Measurements from ENCODE around the gene DMAC2.

- TF ChIP-seq, protein P1, sequence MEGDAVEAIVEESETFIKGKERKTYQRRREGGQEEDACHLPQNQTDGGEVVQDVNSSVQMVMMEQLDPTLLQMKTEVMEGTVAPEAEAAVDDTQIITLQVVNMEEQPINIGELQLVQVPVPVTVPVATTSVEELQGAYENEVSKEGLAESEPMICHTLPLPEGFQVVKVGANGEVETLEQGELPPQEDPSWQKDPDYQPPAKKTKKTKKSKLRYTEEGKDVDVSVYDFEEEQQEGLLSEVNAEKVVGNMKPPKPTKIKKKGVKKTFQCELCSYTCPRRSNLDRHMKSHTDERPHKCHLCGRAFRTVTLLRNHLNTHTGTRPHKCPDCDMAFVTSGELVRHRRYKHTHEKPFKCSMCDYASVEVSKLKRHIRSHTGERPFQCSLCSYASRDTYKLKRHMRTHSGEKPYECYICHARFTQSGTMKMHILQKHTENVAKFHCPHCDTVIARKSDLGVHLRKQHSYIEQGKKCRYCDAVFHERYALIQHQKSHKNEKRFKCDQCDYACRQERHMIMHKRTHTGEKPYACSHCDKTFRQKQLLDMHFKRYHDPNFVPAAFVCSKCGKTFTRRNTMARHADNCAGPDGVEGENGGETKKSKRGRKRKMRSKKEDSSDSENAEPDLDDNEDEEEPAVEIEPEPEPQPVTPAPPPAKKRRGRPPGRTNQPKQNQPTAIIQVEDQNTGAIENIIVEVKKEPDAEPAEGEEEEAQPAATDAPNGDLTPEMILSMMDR (IDR thresholded peaks at IDR 0.05) = no peak
- TF ChIP-seq POLR2A (IDR thresholded peaks at IDR 0.05) = no peak
These were observed 40.6 kb downstream of the DMAC2 start for GRCh38 chr19:41399091-41399490.

All from lower leg skin (tissue), 3 donors.